Measurements from ENCODE around the gene MAP1A.

GRCh38 chr15:43509660-43510199, 7.7 kb upstream of the MAP1A start:
- TF ChIP-seq CTCF (IDR thresholded peaks at IDR 0.05): no peak
- TF ChIP-seq EZH2 (IDR thresholded peaks at IDR 0.05): no peak

Data from neural progenitor cell (in vitro differentiated cells).